NCI-H1048 (cell line): Measurements from ENCODE around the gene GXYLT2.

Source experiments
- DNase-seq: peaks from one replicate; lab custom pipeline; 2025; lab: John Stamatoyannopoulos, UW

GXYLT2 gene

GRCh38 chr3:72938471-72939265 lies 50.8 kb downstream of the GXYLT2 start:
- no peak for DNase-seq

- no peak for DNase-seq
Observed at GRCh38 chr3:72941245-72941644, 53.4 kb downstream of the GXYLT2 start.

GRCh38 chr3:72942427-72942826 lies 54.6 kb downstream of the GXYLT2 start:
- DNase-seq: no peak

DNA sequence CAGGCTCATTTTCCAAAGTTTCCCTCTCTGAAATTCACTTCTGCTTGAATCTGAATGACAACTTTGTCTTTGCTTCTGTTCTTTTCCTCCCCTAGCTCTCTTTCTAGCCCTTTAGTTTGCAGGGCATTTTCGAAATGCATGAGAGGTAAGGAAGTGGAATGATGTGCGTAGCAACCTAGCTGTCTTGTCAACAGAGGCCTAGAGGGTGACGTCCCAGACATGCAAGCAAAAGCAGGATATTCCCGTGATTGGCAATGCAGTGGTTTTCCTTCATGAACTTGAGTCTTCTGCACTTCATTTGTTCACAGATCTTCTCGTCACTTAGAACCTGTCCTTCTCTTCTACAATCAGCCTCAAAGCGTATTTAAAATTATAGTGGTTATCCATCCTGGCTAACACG lies 56.9 kb downstream of the GXYLT2 start:
- DNase-seq: no peak

GRCh38 chr3:72947715-72948490 lies 60.1 kb downstream of the GXYLT2 start:
- no peak for DNase-seq

GRCh38 chr3:72949016-72949415 lies 61.2 kb downstream of the GXYLT2 start:
- no peak for DNase-seq

DNA sequence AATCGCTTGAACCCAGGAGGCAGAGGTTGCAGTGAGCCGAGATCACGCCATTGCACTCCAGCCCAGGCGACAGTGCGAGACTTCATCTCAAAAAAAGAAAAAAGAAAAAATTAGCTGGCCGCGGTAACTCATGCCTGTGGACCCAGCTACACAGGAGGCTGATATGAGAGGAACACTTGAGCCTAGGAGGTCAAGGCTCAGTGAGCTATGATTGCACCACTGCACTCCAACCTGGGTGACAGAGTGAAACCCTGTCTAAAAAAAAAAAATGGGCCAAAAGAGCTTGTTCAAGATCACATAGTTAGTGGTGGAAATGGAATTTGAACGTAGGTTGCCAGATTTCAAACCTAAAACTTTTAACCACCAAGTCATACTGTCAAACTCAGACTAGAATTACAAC lies 62.5 kb downstream of the GXYLT2 start:
- no peak for DNase-seq

GRCh38 chr3:72950801-72951200 lies 63.0 kb downstream of the GXYLT2 start:
- DNase-seq: peak; percentile 75

GRCh38 chr3:72951259-72951722 lies 63.4 kb downstream of the GXYLT2 start:
- DNase-seq: peak; percentile 32

GRCh38 chr3:72953325-72953956 lies 65.6 kb downstream of the GXYLT2 start:
- DNase-seq: no peak

- DNase-seq: no peak
Observed at GRCh38 chr3:72957297-72957696, 69.5 kb downstream of the GXYLT2 start.

DNA sequence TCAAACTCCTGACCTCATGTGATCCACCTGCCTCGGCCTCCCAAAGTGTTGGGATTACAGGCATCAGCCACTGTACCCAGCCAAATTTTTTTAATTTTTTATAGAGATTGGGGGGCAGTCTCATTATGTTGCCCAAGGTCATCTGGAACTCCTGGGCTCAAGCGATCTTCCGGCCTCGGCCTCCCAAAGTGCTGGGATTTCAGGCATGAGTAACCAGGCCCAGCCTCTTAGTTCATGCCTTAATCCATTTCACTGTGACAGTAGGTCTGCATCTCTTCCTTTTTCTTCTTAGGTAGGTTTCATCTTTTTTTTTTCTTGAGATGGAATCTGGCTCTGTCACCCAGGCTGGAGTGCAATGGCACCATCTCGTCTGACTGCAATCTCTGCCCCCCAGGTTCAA lies 71.5 kb downstream of the GXYLT2 start:
- DNase-seq: no peak

DNA sequence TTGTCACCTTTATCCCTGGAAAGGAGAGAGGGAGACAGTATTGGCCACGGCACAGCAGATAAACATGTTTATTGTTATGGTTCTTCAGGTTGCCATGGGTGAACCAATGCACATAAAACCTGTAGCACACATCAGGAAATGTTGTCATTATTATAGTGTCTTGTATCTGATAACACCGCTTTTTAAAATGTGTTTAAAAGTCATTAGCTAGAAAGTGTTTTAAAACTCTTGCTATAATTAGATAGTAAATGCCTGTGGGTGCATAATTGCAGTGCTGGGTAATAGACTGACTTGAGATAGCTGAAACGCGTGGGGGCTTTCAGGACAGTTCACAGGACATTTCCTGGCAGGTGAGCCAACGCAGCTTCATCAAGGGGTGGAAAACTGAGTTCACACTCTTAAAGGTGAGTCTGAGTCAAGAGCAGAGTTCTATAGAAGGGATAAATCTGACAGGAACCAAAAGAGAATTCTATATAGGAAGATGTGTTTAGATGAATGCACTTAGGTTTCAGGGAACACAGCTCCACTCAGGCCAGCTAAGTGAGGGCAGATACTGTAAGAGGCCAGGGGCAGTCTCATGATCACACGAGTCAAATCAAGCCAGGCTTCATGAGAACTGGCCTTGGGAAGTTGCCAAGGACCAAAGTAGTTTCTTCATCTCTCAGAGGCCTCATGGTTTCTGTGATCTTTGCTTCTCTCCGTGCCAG lies 73.1 kb downstream of the GXYLT2 start:
- no peak for DNase-seq

GRCh38 chr3:72961752-72962151 lies 73.9 kb downstream of the GXYLT2 start:
- no peak for DNase-seq

DNA sequence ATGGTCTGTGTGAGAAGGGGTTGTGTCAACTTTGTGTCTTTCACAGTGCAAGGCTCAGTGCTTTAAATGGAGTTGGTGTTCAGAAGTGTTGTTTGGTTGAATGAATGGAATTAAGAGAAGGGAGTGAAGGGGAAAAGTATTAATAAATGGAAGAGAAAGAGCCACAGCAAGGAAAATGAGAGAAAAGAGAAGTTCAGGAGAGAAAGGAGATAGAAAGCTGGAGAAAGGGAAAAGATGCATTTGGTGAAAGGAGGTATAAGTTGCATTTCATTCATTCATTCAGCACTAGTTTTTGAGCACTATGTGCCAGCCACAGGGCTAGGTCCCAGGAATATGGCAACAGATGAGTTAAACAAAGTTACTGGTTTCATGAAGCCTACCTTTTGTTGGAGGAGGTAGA lies 74.5 kb downstream of the GXYLT2 start:
- no peak for DNase-seq

DNA sequence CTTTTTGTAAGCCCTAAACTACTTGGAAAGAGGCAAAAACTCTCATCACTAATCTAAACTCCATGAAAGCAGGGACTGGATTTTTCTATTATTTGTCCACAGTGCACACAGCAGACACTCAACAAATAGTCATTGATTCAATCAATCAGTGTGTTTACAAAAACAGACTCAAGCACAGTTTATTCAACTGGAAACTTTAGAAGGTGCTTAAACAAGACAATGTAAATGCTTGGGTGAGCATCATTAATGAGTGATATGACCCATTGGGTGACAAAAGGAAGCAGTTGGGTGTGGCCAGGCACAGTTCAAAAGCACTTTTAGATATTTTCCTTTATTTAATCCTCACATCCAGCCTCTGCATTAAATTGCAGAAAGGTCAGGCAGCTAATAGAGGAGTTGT lies 76.8 kb downstream of the GXYLT2 start:
- DNase-seq: no peak

GRCh38 chr3:72968266-72968664 lies 80.4 kb downstream of the GXYLT2 start:
- DNase-seq: no peak

DNA sequence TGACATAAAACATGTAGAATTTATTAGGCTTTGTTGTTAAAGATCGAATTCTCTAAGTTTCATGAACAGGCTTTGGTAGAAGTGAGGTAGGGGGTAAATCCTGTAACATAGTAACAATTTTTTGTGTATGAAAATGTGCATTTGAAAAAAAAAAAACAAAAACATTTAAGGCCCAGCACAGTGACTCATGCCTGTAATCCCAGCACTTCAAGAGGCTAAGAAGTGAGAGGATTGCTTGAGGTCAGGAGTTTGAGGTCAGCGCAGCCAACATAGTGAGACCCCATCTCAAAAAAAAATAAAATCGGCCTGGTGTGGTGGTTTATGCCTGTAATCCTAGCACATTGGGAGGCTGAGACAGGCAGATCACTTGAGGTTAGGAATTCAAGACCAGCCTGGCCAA lies 81.9 kb downstream of the GXYLT2 start:
- DNase-seq: no peak

GRCh38 chr3:72970942-72971341 lies 83.1 kb downstream of the GXYLT2 start:
- no peak for DNase-seq

- DNase-seq: no peak
Observed at GRCh38 chr3:72972706-72973030, 84.8 kb downstream of the GXYLT2 start.

- no peak for DNase-seq
Observed at GRCh38 chr3:72973031-72973723, 85.3 kb downstream of the GXYLT2 start.

DNA sequence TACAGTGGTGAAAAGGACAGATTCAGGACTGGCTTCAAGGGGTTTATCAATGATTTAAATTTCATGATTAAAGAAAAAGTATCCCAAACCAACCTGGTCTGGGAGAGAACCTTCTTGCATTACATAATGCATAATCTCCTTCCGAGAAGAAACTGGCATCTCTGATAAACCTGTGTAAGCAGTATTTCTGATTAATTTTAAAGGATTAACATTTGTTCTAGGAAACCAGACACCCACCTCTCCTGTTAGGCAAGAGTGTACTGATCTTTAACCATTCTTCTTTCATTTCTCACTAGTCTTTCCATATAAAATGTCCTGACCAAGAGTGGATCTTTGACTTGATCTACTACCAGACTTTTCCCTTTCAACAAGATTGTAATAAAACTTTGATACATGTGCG lies 85.9 kb downstream of the GXYLT2 start:
- DNase-seq: no peak
